Suprapubic skin (tissue), 4 donors: ENCODE measurements around the gene NIM1K.

Experiments used
- EP300 ChIP-seq: sonication (generic); formaldehyde crosslinking; IDR thresholded peaks from one replicate; pipeline ENCODE4 v1.6.1; 2017; ENCODE audit warnings: antibody characterized with exemption
- POLR2A ChIP-seq, 2 donors: fragments of 450-650 bp; IDR thresholded peaks; one replicate each; pipeline ENCODE4 v1.6.1; 2017; ENCODE audit warnings: antibody characterized with exemption in 2 of 2, mild to moderate bottlenecking in 2 of 2, moderate library complexity in 2 of 2
- POLR2AphosphoS5 ChIP-seq, 3 donors: sonication (generic); formaldehyde crosslinking; IDR thresholded peaks; one replicate each; pipeline ENCODE4 v1.6.1; 2017; ENCODE audit warnings: antibody characterized with exemption in 3 of 3
- TF ChIP-seq, protein P1 (sequence below), 2 donors: fragments of 200-600 bp in 1 of 2; fragments of 450-650 bp in 1 of 2; sonication (generic) in 1 of 2; IDR thresholded peaks; one replicate each; pipeline ENCODE4 v1.5.1; 2016 to 2019; ENCODE audit warnings: antibody characterized with exemption in 2 of 2, mild to moderate bottlenecking in 1 of 2, moderate library complexity in 1 of 2

DNA sequence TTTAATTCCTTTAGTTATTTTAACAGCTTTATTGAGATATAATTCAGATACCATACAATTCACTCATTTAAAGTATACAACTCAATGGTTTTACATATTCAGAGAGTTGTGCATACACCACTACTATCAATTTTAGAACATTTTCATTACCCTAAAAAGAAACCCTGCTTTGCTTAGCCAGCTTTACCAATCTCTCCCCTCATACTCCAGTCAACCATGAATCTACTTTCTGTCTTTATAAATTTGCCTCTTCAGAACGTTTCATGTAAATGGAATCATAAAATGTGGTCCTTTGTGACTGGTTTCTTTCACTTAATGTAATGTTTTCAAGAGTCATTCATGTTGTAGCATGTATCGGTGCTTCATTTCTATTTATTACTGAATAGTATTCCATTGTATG is 24.9 kb downstream of the NIM1K start:
- TF ChIP-seq POLR2A (IDR thresholded peaks at IDR 0.05) = no peak
- TF ChIP-seq, protein P1, sequence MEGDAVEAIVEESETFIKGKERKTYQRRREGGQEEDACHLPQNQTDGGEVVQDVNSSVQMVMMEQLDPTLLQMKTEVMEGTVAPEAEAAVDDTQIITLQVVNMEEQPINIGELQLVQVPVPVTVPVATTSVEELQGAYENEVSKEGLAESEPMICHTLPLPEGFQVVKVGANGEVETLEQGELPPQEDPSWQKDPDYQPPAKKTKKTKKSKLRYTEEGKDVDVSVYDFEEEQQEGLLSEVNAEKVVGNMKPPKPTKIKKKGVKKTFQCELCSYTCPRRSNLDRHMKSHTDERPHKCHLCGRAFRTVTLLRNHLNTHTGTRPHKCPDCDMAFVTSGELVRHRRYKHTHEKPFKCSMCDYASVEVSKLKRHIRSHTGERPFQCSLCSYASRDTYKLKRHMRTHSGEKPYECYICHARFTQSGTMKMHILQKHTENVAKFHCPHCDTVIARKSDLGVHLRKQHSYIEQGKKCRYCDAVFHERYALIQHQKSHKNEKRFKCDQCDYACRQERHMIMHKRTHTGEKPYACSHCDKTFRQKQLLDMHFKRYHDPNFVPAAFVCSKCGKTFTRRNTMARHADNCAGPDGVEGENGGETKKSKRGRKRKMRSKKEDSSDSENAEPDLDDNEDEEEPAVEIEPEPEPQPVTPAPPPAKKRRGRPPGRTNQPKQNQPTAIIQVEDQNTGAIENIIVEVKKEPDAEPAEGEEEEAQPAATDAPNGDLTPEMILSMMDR (IDR thresholded peaks at IDR 0.05) = no peak
- no peak for TF ChIP-seq POLR2AphosphoS5 (IDR thresholded peaks at IDR 0.05)
- no peak for TF ChIP-seq EP300
